HUES48 (cell line): ENCODE measurements around the gene RBM8A.

Experiments
- H3K27ac ChIP-seq: one replicate; pipeline ENCODE4 v1.7.0; 2013; ENCODE audit warnings: low read depth, low read length, inconsistent platforms
- H3K27me3 ChIP-seq: 2 replicates; pipeline ENCODE4 v1.6.1; 2013; ENCODE audit warnings: mild to moderate bottlenecking, low read length; ENCODE audit not compliant: control insufficient read depth, insufficient read depth
- H3K36me3 ChIP-seq: 2 replicates; pipeline ENCODE4 v1.6.1; 2013; ENCODE audit warnings: low read length; ENCODE audit not compliant: control insufficient read depth, insufficient read depth
- H3K4me1 ChIP-seq: 2 replicates; pipeline ENCODE4 v1.6.1; 2013; ENCODE audit warnings: mild to moderate bottlenecking, low read length; ENCODE audit not compliant: control insufficient read depth, insufficient read depth
- H3K4me3 ChIP-seq: 2 replicates; pipeline ENCODE4 v1.5.1; 2013; ENCODE audit warnings: mild to moderate bottlenecking, low read depth, low read length
- H3K9ac ChIP-seq: 2 replicates; pipeline ENCODE4 v1.6.1; 2013; ENCODE audit warnings: mild to moderate bottlenecking, low read depth, low read length, moderate library complexity
- H3K9me3 ChIP-seq: 2 replicates; pipeline ENCODE4 v1.6.1; 2013; ENCODE audit warnings: low read length; ENCODE audit not compliant: control insufficient read depth, insufficient read depth

RBM8A gene

DNA sequence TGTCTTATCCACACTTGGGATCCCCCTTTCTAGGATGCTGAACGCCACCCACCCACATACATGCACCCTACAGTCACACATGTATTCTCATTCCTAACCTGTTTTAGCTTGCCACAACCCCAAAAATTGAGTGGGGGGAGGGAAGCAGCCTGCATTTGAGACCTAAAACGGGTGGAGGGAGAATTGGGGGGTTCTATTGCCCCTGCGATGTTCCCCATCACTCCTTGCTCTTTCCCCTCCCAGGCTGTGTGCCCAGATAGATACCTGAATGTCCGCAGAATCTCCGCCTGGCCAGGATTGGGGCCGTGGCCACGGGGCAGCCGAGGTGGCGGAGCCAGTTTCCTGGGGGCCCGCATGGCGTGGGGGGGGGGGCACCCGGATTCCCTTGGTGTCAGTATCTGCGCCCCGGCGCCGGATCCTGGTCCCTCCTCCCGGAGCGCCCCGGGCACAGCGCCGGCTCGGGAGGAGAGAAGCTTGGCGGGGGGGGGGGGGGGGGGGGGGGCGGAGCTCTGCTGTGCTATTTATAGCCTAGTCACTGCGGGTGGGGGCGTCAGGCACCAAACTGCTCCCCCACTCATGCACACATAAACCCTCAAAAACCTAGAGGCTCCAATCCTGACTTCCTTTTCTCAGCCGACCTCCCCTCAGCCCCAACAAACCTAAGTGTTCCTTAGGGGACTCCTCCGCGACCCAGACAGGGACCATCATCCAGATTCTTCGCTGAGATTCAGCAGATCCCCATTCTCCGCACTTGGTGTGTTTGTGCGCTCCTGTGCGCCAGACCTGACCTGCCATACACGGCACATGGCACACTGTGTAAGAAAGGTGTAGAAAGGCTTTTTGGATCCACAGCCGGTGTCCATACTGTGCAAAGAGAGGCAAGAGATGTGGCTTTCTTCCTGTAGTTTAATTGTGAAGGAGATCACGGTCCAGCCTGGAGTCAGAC, 35.1 kb upstream of the RBM8A start:
- H3K27me3 ChIP-seq = peaks cover 63% of the 10 kb centered on the region
- no peaks in the 10 kb centered on the region for H3K36me3 ChIP-seq
- H3K4me3 ChIP-seq = peak overlapping the region; percentile 92
- H3K9me3 ChIP-seq = no peaks in the 10 kb centered on the region
- no peak overlapping the region for H3K9ac ChIP-seq
- peaks cover 20% of the 10 kb centered on the region for H3K4me1 ChIP-seq
- H3K27ac ChIP-seq = no peak overlapping the region

DNA sequence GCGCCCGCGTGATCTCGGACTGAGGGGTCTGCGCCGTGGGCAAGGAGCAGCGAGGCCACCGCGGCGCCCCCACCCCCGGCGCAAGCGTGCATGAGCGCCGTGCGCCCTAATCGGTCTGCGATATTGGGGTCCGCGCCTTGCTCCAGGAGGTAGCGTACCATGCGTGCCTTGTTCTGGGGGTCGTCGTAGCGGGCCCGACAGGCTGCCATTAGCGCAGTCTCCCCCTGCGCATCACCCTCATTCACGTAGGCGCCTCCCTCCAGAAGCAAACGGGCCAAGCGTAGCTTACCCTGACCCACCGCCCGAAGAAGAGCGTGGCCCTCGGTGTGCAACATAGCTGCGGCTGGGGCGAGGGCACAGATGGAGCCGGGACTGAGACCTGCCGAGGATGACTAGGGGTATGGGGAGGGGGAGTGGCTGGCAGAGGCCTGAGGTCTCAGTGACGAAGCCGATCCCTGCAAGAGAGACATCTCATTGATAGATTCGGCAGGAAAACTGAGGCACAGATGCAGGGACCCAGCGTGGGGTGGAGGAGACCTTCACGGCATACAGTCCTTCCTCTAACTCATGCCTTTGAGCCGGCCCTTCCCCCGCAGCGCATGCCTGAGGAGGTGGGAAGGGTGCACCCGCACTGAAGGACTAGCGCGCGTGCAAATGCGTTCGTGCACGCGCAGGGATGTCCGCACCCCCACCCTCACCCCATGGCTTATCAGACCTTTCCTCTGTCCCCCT, 34.3 kb upstream of the RBM8A start:
- H3K27ac ChIP-seq = no peak overlapping the region
- no peak overlapping the region for H3K9ac ChIP-seq
- H3K4me1 ChIP-seq = peaks cover 25% of the 10 kb centered on the region
- peaks cover 71% of the 10 kb centered on the region for H3K27me3 ChIP-seq
- no peaks in the 10 kb centered on the region for H3K36me3 ChIP-seq
- H3K9me3 ChIP-seq = no peaks in the 10 kb centered on the region
- H3K4me3 ChIP-seq = peak overlapping the region; percentile 92

DNA sequence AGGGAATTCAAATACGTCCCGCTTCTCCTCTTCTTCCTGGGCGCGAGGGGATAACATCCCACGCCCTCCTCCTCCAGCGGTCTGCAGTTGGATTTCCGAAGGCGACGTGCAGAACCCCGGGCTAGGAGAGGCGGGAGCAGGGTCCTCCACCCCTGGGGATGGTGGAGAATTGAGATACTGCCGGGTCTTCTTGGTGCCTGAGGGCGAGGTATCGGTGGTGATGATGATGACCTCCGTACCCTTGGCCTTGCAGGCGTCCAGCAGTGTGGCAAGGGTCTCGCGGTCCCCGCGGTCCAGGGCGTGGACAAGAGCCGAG, 33.8 kb upstream of the RBM8A start:
- Histone ChIP-seq H3K4me1 (peaks cover 25% of the 10 kb centered on the region), H3K27ac (no peak overlapping the region), H3K9me3 (no peaks in the 10 kb centered on the region), H3K27me3 (peaks cover 77% of the 10 kb centered on the region), H3K9ac (no peak overlapping the region), H3K4me3 (peak overlapping the region; percentile 92), H3K36me3 (no peaks in the 10 kb centered on the region)

DNA sequence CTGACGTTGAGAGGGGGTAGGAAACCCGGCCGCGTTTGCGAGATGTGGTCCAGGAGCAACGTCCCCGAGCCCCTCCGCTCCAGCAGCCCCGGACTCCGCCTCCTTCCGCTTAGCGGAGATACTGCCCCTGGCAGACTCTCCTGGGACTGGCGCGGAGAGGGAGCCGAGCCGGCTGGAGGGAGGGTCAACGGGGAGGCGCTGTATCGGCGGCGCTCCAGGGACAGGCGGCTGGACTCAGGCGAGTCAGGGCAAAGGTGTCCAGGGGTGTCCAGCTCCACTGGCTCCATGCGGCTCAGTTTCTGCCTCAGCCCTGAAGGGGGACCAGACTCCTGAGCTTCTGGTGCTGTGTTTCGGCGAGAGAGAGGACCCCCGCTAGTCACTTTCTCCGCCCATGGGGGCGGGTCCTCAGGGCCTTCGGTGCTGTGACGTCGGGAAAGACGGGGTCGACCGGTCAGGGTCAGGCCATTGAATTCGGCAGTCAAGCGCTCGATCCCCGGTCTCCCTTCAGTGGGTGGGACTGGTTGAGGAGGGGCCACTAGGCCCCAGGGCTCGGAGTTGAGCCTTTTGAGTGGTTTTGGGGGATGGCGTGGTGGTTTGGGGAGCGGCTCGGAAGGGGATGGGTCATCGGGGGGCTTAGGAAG, 33.3 kb upstream of the RBM8A start:
- Histone ChIP-seq H3K9ac (no peak overlapping the region), H3K27ac (peak overlapping the region; percentile 53), H3K4me1 (peaks cover 25% of the 10 kb centered on the region)

DNA sequence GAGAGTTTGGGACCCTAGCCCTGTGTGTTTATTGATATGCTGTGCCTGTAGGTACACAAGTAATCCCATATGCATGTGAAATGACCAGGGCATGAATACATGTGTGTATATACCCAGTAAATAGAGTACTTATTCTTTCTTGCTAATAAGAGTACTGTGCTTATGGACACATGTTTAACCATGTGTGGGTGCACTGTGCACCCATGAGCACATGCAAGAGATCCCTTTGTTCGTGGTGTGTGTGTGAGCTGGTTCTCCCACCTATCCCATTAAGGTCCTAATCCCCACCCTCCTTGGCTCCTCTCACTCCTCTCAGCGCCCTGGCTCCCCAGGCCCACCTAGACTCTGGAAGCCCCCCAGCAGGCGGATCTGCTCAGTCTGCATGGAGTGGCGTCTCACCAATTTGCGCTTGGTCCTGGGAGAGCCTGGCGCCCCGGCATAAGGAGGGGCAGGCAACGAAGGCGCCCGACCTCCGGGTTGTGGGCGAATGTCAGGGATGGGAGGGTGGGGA, 32.7 kb upstream of the RBM8A start:
- H3K9me3 ChIP-seq = no peaks in the 10 kb centered on the region
- peak overlapping the region; percentile 92 for H3K4me3 ChIP-seq
- no peak overlapping the region for H3K27ac ChIP-seq
- H3K27me3 ChIP-seq = peaks cover 87% of the 10 kb centered on the region
- no peaks in the 10 kb centered on the region for H3K36me3 ChIP-seq
- H3K9ac ChIP-seq = no peak overlapping the region
- H3K4me1 ChIP-seq = peaks cover 25% of the 10 kb centered on the region

More for the DNA sequence above, 33.3 kb upstream of the RBM8A start:
- Histone ChIP-seq H3K4me3 (peak overlapping the region; percentile 92), H3K27me3 (peaks cover 81% of the 10 kb centered on the region), H3K9me3 (no peaks in the 10 kb centered on the region), H3K36me3 (no peaks in the 10 kb centered on the region)

DNA sequence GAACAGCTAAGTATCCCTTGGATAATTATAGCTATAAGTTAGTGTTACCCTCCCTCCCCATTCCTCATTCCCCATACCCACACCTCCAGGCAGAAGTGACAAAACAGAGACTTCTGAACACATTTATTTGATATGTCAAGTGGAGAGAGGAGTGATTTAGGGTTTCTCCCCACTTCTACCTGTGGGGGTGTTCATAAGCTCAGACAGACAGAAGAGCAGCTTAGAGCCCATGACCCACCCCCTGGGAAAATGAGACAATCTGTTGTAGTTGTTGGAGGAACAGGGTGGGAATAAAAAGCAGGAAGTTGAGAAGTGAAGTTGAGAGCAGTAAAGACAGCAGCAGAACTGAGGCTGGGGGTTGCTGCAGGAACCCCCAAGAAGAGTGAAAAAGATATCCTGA, 32.0 kb upstream of the RBM8A start:
- Histone ChIP-seq H3K9me3 (no peaks in the 10 kb centered on the region), H3K27ac (no peak overlapping the region), H3K36me3 (no peaks in the 10 kb centered on the region), H3K4me1 (peaks cover 25% of the 10 kb centered on the region), H3K27me3 (peaks cover 94% of the 10 kb centered on the region), H3K4me3 (no peak overlapping the region), H3K9ac (no peak overlapping the region)

DNA sequence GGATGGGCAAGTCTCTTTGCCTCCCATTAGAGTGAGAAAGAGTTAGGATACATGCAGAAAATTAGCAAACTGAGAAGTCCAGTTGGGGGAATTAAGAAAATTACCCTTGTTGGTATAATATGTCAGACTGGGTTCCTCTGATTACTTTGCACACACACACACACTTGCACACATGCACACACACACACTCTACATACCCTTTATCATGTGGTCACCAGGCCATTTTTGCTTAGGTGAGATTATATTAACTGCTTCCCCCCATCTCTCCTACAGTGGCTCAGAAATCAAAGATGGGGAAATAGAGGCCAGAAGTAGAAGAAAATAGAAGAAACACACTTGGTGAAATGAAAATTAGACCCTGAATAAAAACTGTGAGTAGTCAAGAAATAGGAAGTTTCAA, 31.4 kb upstream of the RBM8A start:
- Histone ChIP-seq H3K27ac (no peak overlapping the region), H3K27me3 (peaks cover 88% of the 10 kb centered on the region), H3K36me3 (no peaks in the 10 kb centered on the region), H3K9ac (no peak overlapping the region), H3K4me1 (peaks cover 20% of the 10 kb centered on the region), H3K4me3 (no peak overlapping the region), H3K9me3 (no peaks in the 10 kb centered on the region)

DNA sequence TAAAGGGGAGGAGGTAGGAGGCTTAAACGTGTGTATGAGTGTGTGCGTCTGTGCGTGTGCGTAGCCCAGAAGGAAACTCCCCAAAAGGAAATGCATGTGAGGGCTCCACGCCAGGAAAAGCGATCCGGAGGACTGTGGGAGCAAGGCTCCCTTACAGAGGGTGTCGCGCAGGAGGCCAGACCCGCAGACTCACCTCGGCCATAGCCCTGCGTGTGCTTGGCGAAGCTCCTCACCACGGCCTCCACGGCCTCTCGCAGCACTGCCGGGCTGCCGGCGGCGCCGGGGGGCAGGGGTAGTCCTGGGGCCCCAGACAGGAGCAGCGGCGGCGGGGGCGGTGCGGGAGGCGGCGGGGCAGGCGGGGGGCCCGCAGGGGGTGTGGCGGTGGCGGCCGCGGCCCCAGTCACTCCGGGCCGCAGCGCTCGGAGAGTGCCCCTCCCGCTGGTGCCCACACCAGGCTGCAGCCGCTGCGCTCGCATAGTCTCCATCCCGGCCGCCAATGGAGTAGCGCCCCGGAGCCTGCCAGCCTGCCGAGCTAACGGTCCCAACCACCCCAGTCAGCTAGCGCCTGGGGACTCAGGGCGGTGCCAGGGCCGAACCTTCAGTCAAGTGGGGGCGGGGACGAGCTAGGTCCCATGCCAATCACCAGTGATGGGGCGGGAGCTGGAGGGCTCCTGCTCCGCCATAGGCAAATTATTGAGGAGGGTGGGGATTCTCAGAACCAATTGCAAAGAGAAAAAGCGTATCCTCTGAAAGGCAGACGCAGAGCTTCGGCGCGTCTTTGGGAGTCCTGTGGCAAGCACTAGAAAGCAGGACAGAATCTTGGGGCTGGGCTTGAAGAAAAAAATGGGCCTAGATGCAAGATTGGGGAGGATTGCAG, 30.4 kb upstream of the RBM8A start, which contains the start of gene LIX1L:
Gene LIX1L (minus strand): TSS at position 575 of the 877 bp plus-strand sequence. CDS start 90 bp downstream, at position 485.
- H3K27ac ChIP-seq = no peak within 1 kb of the TSS
- peaks cover 14% of the 10 kb centered on the region for H3K4me1 ChIP-seq
- H3K9me3 ChIP-seq = no peaks in the 10 kb centered on the region
- peaks cover 77% of the 10 kb centered on the region for H3K27me3 ChIP-seq
- no peak within 1 kb of the TSS for H3K9ac ChIP-seq
- peak within 1 kb of the TSS; percentile 72 for H3K4me3 ChIP-seq
- no peaks in the 10 kb centered on the region for H3K36me3 ChIP-seq

DNA sequence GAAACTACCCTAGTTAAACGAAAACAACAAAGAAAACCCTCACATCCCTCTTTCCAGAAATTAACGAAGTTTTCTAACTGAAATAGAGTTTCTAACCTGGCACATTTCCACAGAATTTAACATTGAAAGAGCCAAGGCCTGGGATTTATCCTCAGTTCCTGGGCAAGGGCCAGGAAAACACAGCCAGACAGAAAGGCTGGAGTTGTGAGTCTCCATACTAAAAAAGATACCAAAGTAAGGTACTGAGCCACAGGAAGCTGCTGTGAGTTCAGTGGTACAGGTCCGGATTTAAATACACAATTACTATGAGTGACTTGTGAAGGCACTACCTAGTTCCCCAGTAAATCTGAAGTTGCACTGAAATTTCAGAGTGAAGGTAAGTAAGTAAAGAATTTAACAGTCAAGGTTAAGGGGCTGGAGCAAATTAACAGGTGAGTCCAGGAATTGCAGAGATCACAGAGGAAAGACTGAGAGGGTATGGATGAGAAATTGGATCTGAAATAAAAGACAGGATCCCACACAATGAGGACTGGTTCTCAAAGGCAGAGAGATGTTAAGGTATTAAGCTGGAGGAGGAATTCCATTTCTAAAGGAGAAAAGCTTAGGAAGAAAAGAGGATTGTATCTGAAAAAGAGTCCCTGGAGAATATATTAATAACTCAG, 29.6 kb upstream of the RBM8A start:
- peak overlapping the region; percentile 72 for H3K4me3 ChIP-seq
- no peak overlapping the region for H3K9ac ChIP-seq
- no peaks in the 10 kb centered on the region for H3K9me3 ChIP-seq
- H3K27ac ChIP-seq = no peak overlapping the region
- H3K4me1 ChIP-seq = peaks cover 13% of the 10 kb centered on the region
- H3K27me3 ChIP-seq = peaks cover 70% of the 10 kb centered on the region
- no peaks in the 10 kb centered on the region for H3K36me3 ChIP-seq

DNA sequence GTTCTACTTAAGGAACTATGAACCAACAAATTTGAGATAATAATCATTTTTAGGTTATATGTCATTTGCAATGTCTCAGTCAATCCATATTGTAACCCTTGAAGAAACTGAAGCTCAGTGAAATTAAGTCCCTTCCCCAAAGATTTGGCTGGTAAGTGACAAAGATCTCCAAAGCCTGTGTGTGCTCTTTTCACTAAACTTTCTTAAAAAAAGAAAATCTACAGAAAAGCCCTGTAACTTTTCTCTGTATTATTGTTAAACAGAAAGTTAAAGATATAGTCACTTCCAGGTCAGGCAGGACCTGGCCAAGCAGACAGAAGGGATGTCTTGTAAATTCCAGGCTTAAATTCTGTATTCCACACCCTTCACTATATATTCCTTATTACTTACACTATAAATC, 29.1 kb upstream of the RBM8A start:
- Histone ChIP-seq H3K27ac (no peak overlapping the region), H3K9ac (no peak overlapping the region), H3K27me3 (peaks cover 65% of the 10 kb centered on the region), H3K4me3 (no peak overlapping the region), H3K9me3 (no peaks in the 10 kb centered on the region), H3K36me3 (no peaks in the 10 kb centered on the region), H3K4me1 (peaks cover 13% of the 10 kb centered on the region)
